Measurements from ENCODE around the gene DDOST.
A peak's percentile ranks its signal among the peaks of the same experiment; 100 is the strongest.

DNA sequence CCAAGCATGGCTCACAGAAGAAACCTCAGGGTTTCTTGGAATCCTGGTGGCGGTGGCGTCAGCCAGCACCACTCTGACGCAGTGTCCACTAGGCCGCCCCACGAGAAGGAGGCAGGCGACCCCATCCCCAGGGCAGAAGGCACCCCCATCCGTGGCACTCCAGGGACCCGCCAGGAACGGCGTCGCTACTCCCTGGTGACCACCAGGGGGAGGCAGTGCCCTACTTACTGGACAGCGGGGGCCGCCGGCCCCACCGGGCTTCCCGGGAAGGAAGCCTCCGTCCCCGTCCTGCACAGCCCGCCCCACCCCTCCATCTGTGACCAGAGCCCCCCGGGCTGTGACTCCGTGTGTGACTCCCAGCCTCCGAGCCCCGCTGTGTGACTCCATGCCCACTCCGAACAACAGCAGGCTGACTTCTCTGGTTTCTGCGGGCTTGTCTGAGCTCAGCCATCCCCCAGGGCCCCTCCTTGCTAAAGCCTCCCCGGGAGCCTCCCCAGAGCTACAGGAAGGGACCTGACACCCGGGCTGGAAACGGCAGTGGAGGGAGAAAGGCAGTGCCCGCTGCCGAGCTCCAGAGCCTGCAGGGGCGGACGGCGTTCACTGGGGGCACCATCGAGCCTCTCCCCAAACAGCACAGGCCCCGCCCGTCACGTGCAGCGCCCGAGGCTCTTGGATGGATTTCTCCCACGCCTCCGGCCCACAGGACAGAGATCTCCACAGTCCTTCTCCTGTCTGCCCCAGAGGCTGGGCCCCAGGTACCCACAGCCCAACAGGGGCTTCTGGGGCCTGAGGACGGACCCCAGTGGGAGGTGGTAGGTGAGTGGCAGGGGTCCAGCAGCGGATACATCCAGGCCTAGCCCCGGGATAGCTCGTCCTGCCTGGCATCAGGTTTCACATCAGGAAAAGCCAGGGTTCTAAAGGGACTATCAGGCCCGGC, 35.5 kb upstream of the DDOST start:
- no peak for TF ChIP-seq EP300 (IDR thresholded peaks at IDR 0.05; ENCODE audit: low read depth)
- TF ChIP-seq CTCF (IDR thresholded peaks at IDR 0.05), result peak; percentile 85 to 97 (median 91)
- no peak for TF ChIP-seq POLR2A (IDR thresholded peaks at IDR 0.05)
- peak in 1 of 3 donors; percentile 25 for TF ChIP-seq POLR2AphosphoS5 (IDR thresholded peaks at IDR 0.05)

Measured in transverse colon (tissue), 4 donors.